HG03095 (cell line): ENCODE data around the gene TBC1D25.

Experiments
- ATAC-seq: cut with Tn5 transposase; IDR thresholded peaks from one replicate; pipeline ENCODE4 v1.9.1; 2021; ENCODE audit warnings: moderate library complexity; ENCODE audit not compliant: unreplicated experiment

TBC1D25 gene

DNA sequence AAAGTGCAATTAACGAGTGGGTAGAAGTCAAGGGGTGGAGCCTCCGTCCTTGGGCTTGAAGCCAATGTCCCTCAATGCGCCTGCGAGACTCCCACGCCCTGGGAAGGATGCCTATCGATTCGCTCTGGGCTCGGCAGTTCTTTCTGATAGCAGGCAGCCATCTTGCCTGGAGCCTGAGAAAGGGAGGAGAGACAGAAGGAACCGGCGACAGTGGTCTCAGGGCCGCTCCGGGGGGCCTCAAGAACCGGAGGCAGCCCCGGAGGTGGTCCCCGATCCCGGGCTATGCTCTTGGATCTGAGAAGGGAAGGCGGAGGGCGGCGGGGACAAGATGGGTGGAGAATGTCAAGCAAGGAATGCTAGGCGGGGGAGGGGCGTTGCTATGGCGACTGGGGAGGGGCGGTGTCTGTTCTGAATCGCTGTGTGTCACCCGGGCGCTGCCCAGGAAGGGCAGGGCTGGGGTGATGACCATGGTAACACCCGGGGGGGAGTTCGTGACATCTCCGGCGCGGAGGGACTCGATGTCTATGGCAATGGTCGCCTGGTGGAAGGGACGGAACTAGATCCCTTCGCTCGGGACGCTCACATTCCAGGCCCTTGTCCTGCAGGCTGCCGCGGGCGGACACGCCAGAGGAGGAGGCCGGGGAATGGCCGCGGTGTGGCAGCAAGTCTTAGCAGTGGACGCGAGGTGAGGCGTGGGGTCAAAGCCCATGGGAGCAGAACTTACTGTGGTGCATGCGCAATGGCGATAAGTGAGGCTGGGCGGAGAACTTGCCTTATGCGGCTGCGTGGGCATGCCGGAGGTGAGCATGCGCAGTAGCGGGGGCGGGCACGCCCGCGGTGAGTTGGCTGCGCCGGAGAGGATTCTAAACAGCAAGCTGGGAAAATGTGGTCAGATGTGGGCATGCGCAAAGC, 58.1 kb downstream of the TBC1D25 start, which contains the start of gene WDR13:
Gene WDR13, plus strand, starts transcription at position 140 of the 912 bp plus-strand sequence. Its CDS starts 505 bp downstream, at position 645.
- ATAC-seq: peak; percentile 65

DNA sequence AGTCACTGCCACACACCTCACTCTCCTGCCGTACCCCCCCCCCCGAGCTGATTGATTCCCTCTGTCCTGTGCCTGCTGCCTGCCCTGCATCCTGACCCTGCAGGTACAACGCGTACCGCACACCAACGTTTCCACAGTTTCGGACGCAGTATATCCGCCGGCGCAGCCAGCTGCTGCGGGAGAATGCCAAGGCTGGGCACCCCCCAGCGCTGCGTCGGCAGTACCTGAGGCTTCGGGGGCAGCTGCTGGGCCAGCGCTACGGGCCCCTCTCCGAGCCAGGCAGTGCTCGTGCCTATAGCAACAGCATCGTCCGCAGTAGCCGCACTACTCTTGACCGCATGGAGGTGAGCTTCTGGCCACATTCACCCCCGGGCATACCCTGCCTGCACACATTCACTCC, 59.1 kb downstream of the TBC1D25 start:
- ATAC-seq: no peak

- no peak for ATAC-seq
Observed at GRCh38 chrX:48599341-48599740, 59.8 kb downstream of the TBC1D25 start.

- no peak for ATAC-seq
Observed at GRCh38 chrX:48600226-48600625, 60.7 kb downstream of the TBC1D25 start.

DNA sequence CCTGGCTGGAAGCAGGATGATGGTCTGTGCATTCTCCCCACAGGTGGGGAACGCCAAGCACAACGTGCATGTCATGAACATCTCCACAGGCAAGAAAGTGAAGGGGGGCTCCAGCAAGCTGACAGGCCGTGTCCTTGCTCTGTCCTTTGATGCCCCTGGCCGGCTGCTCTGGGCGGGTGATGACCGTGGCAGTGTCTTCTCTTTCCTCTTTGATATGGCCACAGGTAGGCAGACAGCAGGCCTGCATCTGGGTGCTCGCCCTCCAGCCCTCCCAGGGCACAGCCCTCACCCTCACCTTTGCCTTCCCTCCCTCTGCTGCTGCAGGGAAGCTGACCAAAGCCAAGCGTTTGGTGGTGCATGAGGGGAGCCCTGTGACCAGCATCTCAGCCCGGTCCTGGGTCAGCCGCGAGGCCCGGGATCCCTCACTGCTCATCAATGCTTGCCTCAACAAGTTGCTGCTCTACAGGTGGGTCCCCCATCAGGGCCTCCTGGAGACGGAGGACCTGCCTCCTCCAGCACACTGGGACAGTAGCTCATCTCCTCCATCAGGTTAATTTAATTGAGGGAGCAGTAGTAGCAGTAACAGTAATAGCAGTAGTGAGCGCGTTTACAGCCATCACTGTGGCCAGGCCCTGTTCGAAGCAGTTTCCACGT, 62.4 kb downstream of the TBC1D25 start:
- ATAC-seq: no peak

GRCh38 chrX:48604701-48605100, 65.2 kb downstream of the TBC1D25 start:
- ATAC-seq: no peak

DNA sequence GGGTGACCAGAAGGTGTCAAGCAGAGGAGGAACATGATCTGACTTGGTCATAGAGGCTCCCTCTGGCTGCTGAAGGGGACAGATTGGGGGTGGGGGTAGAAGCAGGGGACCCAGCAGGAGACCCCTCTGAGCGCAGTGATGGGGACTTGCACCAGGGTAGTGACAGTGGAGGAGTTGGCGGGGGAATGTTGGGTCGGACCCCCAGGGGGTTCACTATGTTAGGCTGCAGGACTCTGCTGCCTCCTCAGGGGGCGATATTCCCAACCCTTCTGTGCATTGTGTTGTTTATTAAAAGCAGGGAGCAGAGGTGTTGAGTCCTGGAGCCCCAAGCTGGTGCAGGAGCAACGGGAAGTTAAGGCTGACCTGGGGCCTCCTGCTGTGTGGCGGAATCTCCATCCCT, 66.6 kb downstream of the TBC1D25 start:
- ATAC-seq: no peak

DNA sequence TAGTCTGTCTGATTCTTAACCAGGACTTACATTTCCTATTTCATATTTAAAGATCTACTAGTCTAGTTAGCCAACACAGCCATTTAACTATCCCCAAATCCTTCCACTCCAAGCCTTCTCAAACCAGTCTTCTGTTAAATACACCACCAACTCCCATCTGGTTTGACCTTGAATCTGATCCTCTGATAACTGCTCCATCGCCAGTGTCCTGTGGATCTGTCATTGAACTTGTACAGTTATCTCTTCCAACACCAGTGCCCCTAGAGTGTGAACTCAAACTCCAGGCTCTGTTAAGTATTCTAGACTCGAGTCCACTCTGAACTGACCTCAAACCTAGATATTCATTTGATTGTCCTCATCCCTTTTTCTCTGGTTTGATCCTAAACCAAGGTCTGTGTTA, 72.2 kb downstream of the TBC1D25 start:
- no peak for ATAC-seq
